Sigmoid colon (tissue), 4 donors: ENCODE results near the gene TMPRSS4.

ENCODE experiments used
- CTCF ChIP-seq, 4 experiments: fragments of 450-650 bp in 3 of 4; fragments of 200-600 bp in 1 of 4; IDR thresholded peaks; one replicate each; pipeline ENCODE4 v1.5.1; 2016 to 2019; ENCODE audit warnings: antibody characterized with exemption in 4 of 4, mild to moderate bottlenecking in 3 of 4, moderate library complexity in 2 of 4
- EP300 ChIP-seq, 4 donors: sonication (generic); formaldehyde crosslinking; IDR thresholded peaks; one replicate each; pipeline ENCODE4 v1.6.1; 2017; ENCODE audit warnings: antibody characterized with exemption in 4 of 4
- POLR2AphosphoS5 ChIP-seq, 4 donors: sonication (generic); formaldehyde crosslinking; IDR thresholded peaks; one replicate each; pipeline ENCODE4 v1.6.1; 2017; ENCODE audit warnings: antibody characterized with exemption in 4 of 4

DNA sequence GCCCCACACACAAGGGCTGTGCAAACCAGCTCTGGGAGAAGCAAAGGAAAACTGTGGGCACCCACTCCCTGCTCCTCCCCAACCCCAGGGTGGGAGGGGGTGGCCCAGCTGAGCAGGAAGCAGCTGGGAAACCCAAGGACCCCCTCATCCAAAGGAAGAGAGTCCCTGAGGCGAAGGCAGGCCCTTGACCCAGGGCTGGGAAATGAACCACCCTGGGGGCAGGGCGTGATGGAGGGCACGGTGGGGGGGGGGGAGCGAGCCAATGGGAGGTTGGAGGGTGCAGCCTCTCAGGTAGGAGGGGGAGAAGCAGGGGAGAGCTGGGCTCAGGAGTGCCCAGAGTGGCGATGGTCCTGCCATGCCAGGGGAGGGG lies 58.9 kb downstream of the TMPRSS4 start:
- TF ChIP-seq POLR2AphosphoS5 (IDR thresholded peaks at IDR 0.05): no peak
- TF ChIP-seq EP300 (IDR thresholded peaks at IDR 0.05): no peak
- TF ChIP-seq CTCF (IDR thresholded peaks at IDR 0.05): no peak
